WTC11 (cell line): ENCODE data around the gene ZFPM1.
A peak's percentile ranks its signal among the peaks of the same experiment; 100 is the strongest.

ENCODE experiments used
- ATF1 ChIP-seq: sonication (generic); formaldehyde crosslinking; IDR thresholded peaks from 2 replicates; pipeline ENCODE4 v1.8.1; 2023; ENCODE audit warnings: mild to moderate bottlenecking, moderate library complexity, missing genetic modification reagents
- CREB1 ChIP-seq: sonication (generic); formaldehyde crosslinking; IDR thresholded peaks from 2 replicates; pipeline ENCODE4 v1.8.0; 2023; ENCODE audit warnings: mild to moderate bottlenecking, missing genetic modification reagents
- ELF4 ChIP-seq: sonication (generic); formaldehyde crosslinking; IDR thresholded peaks from 2 replicates; pipeline ENCODE4 v1.8.1; 2022; ENCODE audit warnings: low read depth, mild to moderate bottlenecking, moderate library complexity, missing genetic modification reagents
- ESRRA ChIP-seq: sonication (generic); formaldehyde crosslinking; IDR thresholded peaks from 2 replicates; pipeline ENCODE4 v1.8.1; 2022; ENCODE audit warnings: mild to moderate bottlenecking, missing genetic modification reagents, borderline replicate concordance
- FOXK1 ChIP-seq: sonication (generic); formaldehyde crosslinking; IDR thresholded peaks from 2 replicates; pipeline ENCODE4 v1.8.0; 2022; ENCODE audit warnings: mild to moderate bottlenecking, moderate library complexity, missing genetic modification reagents
- FOXP1 ChIP-seq: sonication (generic); formaldehyde crosslinking; IDR thresholded peaks from 2 replicates; pipeline ENCODE4 v1.8.0; 2022; ENCODE audit warnings: missing genetic modification reagents, mild to moderate bottlenecking, moderate library complexity, borderline replicate concordance
- SMAD3 ChIP-seq: sonication (generic); formaldehyde crosslinking; IDR thresholded peaks from 2 replicates; pipeline ENCODE4 v1.8.0; 2022; ENCODE audit warnings: missing genetic modification reagents, mild to moderate bottlenecking, borderline replicate concordance
- SP1 ChIP-seq: sonication (generic); formaldehyde crosslinking; conservative IDR thresholded peaks from 2 replicates; pipeline ENCODE4 v1.8.1; 2022; ENCODE audit warnings: missing genetic modification reagents
- TEAD4 ChIP-seq: sonication (generic); formaldehyde crosslinking; IDR thresholded peaks from 2 replicates; pipeline ENCODE4 v1.8.0; 2022; ENCODE audit warnings: mild to moderate bottlenecking, missing genetic modification reagents
- ZNF317 ChIP-seq: sonication (generic); formaldehyde crosslinking; IDR thresholded peaks from 2 replicates; pipeline ENCODE4 v1.8.1; 2023; ENCODE audit warnings: low read depth, mild to moderate bottlenecking, moderate library complexity, missing genetic modification reagents, borderline replicate concordance
- TF ChIP-seq, protein P1 (sequence below): fragments of 200-600 bp; IDR thresholded peaks from 2 replicates; pipeline ENCODE4 v1.8.0; 2022; ENCODE audit warnings: antibody characterized with exemption
- TF ChIP-seq, protein P2 (sequence below): sonication (generic); formaldehyde crosslinking; IDR thresholded peaks from 2 replicates; pipeline ENCODE4 v1.8.1; 2023; ENCODE audit warnings: mild to moderate bottlenecking, moderate library complexity, missing genetic modification reagents
- TF ChIP-seq, protein P3 (sequence below): sonication (generic); formaldehyde crosslinking; conservative IDR thresholded peaks from 2 replicates; pipeline ENCODE4 v1.8.1; 2023; ENCODE audit warnings: mild to moderate bottlenecking, low read depth, missing genetic modification reagents, moderate library complexity
- TF ChIP-seq, protein P4 (sequence below): sonication (generic); formaldehyde crosslinking; IDR thresholded peaks from 2 replicates; pipeline ENCODE4 v1.8.1; 2023; ENCODE audit warnings: mild to moderate bottlenecking, missing genetic modification reagents, moderate library complexity

DNA sequence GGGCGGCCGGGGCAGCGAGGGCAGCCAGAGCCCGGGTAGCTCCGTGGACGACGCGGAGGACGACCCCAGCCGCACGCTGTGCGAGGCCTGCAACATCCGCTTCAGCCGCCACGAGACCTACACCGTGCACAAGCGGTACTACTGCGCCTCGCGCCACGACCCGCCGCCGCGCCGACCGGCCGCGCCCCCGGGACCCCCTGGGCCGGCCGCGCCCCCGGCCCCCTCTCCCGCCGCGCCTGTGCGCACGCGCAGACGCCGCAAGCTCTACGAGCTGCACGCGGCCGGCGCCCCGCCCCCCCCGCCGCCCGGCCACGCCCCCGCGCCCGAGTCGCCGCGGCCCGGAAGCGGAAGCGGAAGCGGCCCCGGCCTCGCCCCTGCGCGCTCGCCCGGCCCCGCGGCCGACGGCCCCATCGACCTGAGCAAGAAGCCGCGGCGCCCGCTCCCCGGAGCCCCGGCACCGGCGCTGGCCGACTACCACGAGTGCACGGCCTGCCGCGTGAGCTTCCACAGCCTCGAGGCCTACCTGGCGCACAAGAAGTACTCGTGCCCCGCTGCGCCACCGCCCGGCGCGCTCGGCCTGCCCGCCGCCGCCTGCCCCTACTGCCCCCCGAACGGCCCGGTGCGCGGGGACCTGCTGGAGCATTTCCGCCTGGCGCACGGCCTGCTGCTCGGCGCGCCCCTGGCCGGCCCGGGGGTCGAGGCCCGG is 81.0 kb downstream of the ZFPM1 start:
- TF ChIP-seq, protein P1, sequence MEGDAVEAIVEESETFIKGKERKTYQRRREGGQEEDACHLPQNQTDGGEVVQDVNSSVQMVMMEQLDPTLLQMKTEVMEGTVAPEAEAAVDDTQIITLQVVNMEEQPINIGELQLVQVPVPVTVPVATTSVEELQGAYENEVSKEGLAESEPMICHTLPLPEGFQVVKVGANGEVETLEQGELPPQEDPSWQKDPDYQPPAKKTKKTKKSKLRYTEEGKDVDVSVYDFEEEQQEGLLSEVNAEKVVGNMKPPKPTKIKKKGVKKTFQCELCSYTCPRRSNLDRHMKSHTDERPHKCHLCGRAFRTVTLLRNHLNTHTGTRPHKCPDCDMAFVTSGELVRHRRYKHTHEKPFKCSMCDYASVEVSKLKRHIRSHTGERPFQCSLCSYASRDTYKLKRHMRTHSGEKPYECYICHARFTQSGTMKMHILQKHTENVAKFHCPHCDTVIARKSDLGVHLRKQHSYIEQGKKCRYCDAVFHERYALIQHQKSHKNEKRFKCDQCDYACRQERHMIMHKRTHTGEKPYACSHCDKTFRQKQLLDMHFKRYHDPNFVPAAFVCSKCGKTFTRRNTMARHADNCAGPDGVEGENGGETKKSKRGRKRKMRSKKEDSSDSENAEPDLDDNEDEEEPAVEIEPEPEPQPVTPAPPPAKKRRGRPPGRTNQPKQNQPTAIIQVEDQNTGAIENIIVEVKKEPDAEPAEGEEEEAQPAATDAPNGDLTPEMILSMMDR: no peak
- TF ChIP-seq ATF1 (CRISPR knock-in tag) (no peak), FOXK1 (CRISPR knock-in tag) (0 out of 2 replicates have a peak, but pooled peaks have one; percentile 27), ESRRA (CRISPR knock-in tag) (no peak), SP1 (CRISPR knock-in tag) (peak; percentile 53), ZNF317 (CRISPR knock-in tag) (no peak), TEAD4 (CRISPR knock-in tag) (no peak), FOXP1 (peak; percentile 70; the same call in 1 of the 2 replicates), CREB1 (CRISPR knock-in tag) (no peak), SMAD3 (CRISPR knock-in tag) (no peak), ELF4 (CRISPR knock-in tag) (no peak)
- TF ChIP-seq, protein P2, sequence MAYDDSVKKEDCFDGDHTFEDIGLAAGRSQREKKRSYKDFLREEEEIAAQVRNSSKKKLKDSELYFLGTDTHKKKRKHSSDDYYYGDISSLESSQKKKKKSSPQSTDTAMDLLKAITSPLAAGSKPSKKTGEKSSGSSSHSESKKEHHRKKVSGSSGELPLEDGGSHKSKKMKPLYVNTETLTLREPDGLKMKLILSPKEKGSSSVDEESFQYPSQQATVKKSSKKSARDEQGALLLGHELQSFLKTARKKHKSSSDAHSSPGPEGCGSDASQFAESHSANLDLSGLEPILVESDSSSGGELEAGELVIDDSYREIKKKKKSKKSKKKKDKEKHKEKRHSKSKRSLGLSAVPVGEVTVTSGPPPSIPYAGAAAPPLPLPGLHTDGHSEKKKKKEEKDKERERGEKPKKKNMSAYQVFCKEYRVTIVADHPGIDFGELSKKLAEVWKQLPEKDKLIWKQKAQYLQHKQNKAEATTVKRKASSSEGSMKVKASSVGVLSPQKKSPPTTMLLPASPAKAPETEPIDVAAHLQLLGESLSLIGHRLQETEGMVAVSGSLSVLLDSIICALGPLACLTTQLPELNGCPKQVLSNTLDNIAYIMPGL (CRISPR knock-in tag): no peak; the same call in 1 of the 2 replicates
- TF ChIP-seq, protein P3, sequence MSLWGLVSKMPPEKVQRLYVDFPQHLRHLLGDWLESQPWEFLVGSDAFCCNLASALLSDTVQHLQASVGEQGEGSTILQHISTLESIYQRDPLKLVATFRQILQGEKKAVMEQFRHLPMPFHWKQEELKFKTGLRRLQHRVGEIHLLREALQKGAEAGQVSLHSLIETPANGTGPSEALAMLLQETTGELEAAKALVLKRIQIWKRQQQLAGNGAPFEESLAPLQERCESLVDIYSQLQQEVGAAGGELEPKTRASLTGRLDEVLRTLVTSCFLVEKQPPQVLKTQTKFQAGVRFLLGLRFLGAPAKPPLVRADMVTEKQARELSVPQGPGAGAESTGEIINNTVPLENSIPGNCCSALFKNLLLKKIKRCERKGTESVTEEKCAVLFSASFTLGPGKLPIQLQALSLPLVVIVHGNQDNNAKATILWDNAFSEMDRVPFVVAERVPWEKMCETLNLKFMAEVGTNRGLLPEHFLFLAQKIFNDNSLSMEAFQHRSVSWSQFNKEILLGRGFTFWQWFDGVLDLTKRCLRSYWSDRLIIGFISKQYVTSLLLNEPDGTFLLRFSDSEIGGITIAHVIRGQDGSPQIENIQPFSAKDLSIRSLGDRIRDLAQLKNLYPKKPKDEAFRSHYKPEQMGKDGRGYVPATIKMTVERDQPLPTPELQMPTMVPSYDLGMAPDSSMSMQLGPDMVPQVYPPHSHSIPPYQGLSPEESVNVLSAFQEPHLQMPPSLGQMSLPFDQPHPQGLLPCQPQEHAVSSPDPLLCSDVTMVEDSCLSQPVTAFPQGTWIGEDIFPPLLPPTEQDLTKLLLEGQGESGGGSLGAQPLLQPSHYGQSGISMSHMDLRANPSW: no peak
- TF ChIP-seq, protein P4, sequence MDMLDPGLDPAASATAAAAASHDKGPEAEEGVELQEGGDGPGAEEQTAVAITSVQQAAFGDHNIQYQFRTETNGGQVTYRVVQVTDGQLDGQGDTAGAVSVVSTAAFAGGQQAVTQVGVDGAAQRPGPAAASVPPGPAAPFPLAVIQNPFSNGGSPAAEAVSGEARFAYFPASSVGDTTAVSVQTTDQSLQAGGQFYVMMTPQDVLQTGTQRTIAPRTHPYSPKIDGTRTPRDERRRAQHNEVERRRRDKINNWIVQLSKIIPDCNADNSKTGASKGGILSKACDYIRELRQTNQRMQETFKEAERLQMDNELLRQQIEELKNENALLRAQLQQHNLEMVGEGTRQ (CRISPR knock-in tag): no peak
